Thyroid gland (tissue), 4 donors: ENCODE data around the gene UPF1. TPM values are rescaled to one million over a fixed set of nuclear protein-coding genes. Genes with fewer than 3 reads are reported as not detected.
"Not testable (repeated sequence)": the region's sequence is repeated elsewhere in the genome, so short reads cannot be mapped to it uniquely, and the experiment has no call there.

Experiments used
- DNase-seq, 2 donors: peaks; one replicate each; pipeline ENCODE4 v3.0.0-alpha.2; 2019
- H3K27ac ChIP-seq, 3 donors: fragments of 200-600 bp; sonication (generic); 1 replicate in 2 of 3; 2 replicates in 1 of 3; pipeline ENCODE4 v1.5.1; 2016 to 2019; ENCODE audit warnings: mild to moderate bottlenecking in 1 of 3, moderate library complexity in 1 of 3
- H3K27me3 ChIP-seq: fragments of 200-600 bp; sonication (generic); one replicate; pipeline ENCODE4 v1.5.1; 2019
- H3K36me3 ChIP-seq, 2 donors: fragments of 200-600 bp; sonication (generic); one replicate each; pipeline ENCODE4 v1.5.1; 2016 to 2019
- H3K4me1 ChIP-seq, 2 donors: fragments of 200-600 bp; sonication (generic); one replicate each; pipeline ENCODE4 v1.5.1; 2017 to 2019
- H3K4me3 ChIP-seq, 3 donors: fragments of 200-600 bp; sonication (generic); replicated peaks in 1 of 3; 1 replicate in 2 of 3; 2 replicates in 1 of 3; pipeline ENCODE4 v1.5.1; 2016; ENCODE audit warnings: mild to moderate bottlenecking in 1 of 3
- H3K9me3 ChIP-seq: fragments of 200-600 bp; sonication (generic); one replicate; pipeline ENCODE4 v1.5.1; 2017
- CTCF ChIP-seq, 6 experiments: fragments of 200-600 bp in 3 of 6; fragments of 450-650 bp in 3 of 6; sonication (generic) in 3 of 6; IDR thresholded peaks; one replicate each; pipeline ENCODE4 v1.5.1; 2016 to 2019; ENCODE audit warnings: antibody characterized with exemption in 6 of 6, mild to moderate bottlenecking in 2 of 6, inconsistent platforms in 1 of 6, moderate library complexity in 1 of 6
- POLR2A ChIP-seq, 2 donors: fragments of 450-650 bp; IDR thresholded peaks; one replicate each; pipeline ENCODE4 v1.6.1; 2017; ENCODE audit warnings: antibody characterized with exemption in 2 of 2, mild to moderate bottlenecking in 2 of 2, moderate library complexity in 1 of 2
- WGBS, 2 donors: methylation state at CpG; one replicate each; pipeline ENCODE4 v1.1.5; 2017; 5-methylcytosine and 5-hydroxymethylcytosine counted together
- intact Hi-C: fragments of 100-400 bp; cut with DNase I; formaldehyde crosslinking; loops from one replicate; pipeline ENCODE4 v1.15.1; 2023
- total RNA-seq, 4 donors: library from RNA; depleted of rRNA; stranded (reverse); fragments of >200 nt; gene quantifications; one replicate each; pipeline ENCODE4 v1.2.3, GENCODE V29; 2016

The UPF1 gene
- total RNA-seq, 4 donors from 2014 or later, result 56.7 to 122 (median 79.6) TPM

GRCh38 chr19:18815673-18816072, 16.1 kb upstream of the UPF1 start:
- WGBS, 2 donors, result 89% methylated on average over 5 of the region's 5 CpGs
- no peak overlapping the region for H3K4me3 ChIP-seq
- H3K27me3 ChIP-seq, result no peaks in the 10 kb centered on the region
- no peak overlapping the region for H3K27ac ChIP-seq
- H3K4me1 ChIP-seq, result no peaks in the 10 kb centered on the region
- TF ChIP-seq POLR2A (IDR thresholded peaks at IDR 0.05), result no peak
- TF ChIP-seq CTCF (IDR thresholded peaks at IDR 0.05), result no peak
- no peaks in the 10 kb centered on the region for H3K36me3 ChIP-seq
- intact Hi-C loops, result no loop called here
- no peaks in the 10 kb centered on the region for H3K9me3 ChIP-seq
- no peak for DNase-seq

DNA sequence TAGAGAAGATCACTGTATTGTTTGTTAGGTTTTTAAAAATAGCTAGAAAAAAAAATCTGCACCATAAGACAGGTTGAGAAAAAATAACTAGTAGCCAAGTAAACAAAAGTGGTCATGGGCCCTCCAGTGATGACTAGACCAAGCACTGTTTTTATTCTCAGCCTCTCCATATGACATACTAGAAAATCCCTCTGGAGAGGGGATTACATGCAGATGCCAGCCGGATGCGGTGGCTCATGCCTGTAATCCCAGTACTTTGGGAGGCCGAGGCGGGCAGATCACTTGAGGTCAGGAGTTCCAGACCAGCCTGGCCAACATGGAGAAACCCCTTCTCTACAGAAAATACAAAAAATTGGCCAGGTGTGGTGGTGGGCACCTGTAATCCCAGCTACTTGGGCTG, 15.1 kb upstream of the UPF1 start:
- H3K36me3 ChIP-seq, H3K4me1 ChIP-seq, H3K27me3 ChIP-seq, DNase-seq, intact Hi-C loops, H3K27ac ChIP-seq, H3K4me3 ChIP-seq, H3K9me3 ChIP-seq: not testable (repeated sequence)
- 80 to 94% methylated on average over 4 of the region's 4 CpGs for WGBS, 2 donors

GRCh38 chr19:18817574-18817973, 14.2 kb upstream of the UPF1 start:
- Histone ChIP-seq H3K4me3 (no peak overlapping the region), H3K27ac (no peak overlapping the region), H3K36me3 (no peaks in the 10 kb centered on the region), H3K4me1 (no peaks in the 10 kb centered on the region), H3K9me3 (no peaks in the 10 kb centered on the region), H3K27me3 (no peaks in the 10 kb centered on the region)
- intact Hi-C loops, result no loop called here
- TF ChIP-seq POLR2A (IDR thresholded peaks at IDR 0.05), result no peak
- TF ChIP-seq CTCF (IDR thresholded peaks at IDR 0.05), result no peak
- DNase-seq, result no peak
- WGBS, 2 donors, result 88% methylated on average over 9 of the region's 9 CpGs

DNA sequence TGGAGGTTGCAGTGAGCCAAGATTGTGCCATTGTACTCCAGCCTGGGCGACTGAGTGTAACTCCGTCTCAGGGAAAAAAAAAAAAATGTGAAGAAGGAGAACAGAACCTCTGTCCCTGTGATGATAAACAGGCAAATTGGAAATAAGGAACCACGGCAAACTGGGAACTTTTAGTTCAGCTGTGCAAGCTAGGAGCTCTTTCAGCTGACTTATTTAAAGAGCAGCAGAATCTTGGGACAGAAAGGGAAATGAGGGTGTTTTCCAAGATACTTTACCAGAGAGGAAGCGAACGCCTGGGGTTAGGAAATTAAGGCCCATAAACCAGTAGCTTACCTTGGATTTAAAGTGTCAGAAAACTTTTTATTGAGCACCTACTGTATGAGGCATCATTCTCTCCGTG, 3.0 kb upstream of the UPF1 start:
- intact Hi-C loops, result no loop called here
- no peak for TF ChIP-seq CTCF (IDR thresholded peaks at IDR 0.05)
- no peak for TF ChIP-seq POLR2A (IDR thresholded peaks at IDR 0.05)
- 62% methylated on average over 6 of the region's 6 CpGs for WGBS, 2 donors

GRCh38 chr19:18830488-18830887, 1.3 kb upstream of the UPF1 start:
- TF ChIP-seq POLR2A (IDR thresholded peaks at IDR 0.05) (no peak), CTCF (IDR thresholded peaks at IDR 0.05) (no peak)
- no peaks in the 10 kb centered on the region for H3K9me3 ChIP-seq
- intact Hi-C loops, result loop anchor here (5.0 kb wide), 1 partner anchor 148 kb away; the partner anchor contains the start of gene CRTC1
- no peak overlapping the region for H3K4me3 ChIP-seq
- H3K27me3 ChIP-seq, result no peaks in the 10 kb centered on the region
- no peak overlapping the region for H3K27ac ChIP-seq
- peaks cover 18 to 21% of the 10 kb centered on the region in 2 donors for H3K4me1 ChIP-seq
- WGBS, 2 donors, result 88% methylated on average over 2 of the region's 2 CpGs
- no peak for DNase-seq
- H3K36me3 ChIP-seq, result no peaks in the 10 kb centered on the region

More for the DNA sequence above, 3.0 kb upstream of the UPF1 start:
- Histone ChIP-seq H3K4me3 (no peak overlapping the region), H3K9me3 (no peaks in the 10 kb centered on the region), H3K36me3 (no peaks in the 10 kb centered on the region), H3K4me1 (peaks cover 6% of the 10 kb centered on the region in 2 donors), H3K27me3 (no peaks in the 10 kb centered on the region), H3K27ac (no peak overlapping the region)
- DNase-seq, result no peak
